HG03439 (cell line): ENCODE measurements around the gene LRP1B.
"Not testable (repeated sequence)": the region's sequence is repeated elsewhere in the genome, so short reads cannot be mapped to it uniquely, and the experiment has no call there.

Source experiments
- ATAC-seq: cut with Tn5 transposase; IDR thresholded peaks from one replicate; pipeline ENCODE4 v1.9.1; 2021; ENCODE audit warnings: mild to moderate bottlenecking, moderate library complexity; ENCODE audit not compliant: unreplicated experiment

LRP1B gene

GRCh38 chr2:140344838-140345237, 1786.0 kb downstream of the LRP1B start:
- ATAC-seq = no peak

GRCh38 chr2:140344266-140344665, 1786.5 kb downstream of the LRP1B start:
- ATAC-seq = not testable (repeated sequence)

GRCh38 chr2:140338795-140339194, 1792.0 kb downstream of the LRP1B start:
- ATAC-seq = no peak

- ATAC-seq = no peak
Measured at GRCh38 chr2:140337061-140337460, 1793.8 kb downstream of the LRP1B start.

GRCh38 chr2:140316345-140316744, 1814.5 kb downstream of the LRP1B start:
- no peak for ATAC-seq

- ATAC-seq = no peak
Measured at GRCh38 chr2:140311905-140312304, 1818.9 kb downstream of the LRP1B start.

- ATAC-seq = no peak
Measured at GRCh38 chr2:140308706-140309105, 1822.1 kb downstream of the LRP1B start.

- no peak for ATAC-seq
Measured at GRCh38 chr2:140307532-140307931, 1823.3 kb downstream of the LRP1B start.

GRCh38 chr2:140295767-140296166, 1835.0 kb downstream of the LRP1B start:
- no peak for ATAC-seq

- ATAC-seq = no peak
Measured at GRCh38 chr2:140288726-140289125, 1842.1 kb downstream of the LRP1B start.

GRCh38 chr2:140288213-140288612, 1842.6 kb downstream of the LRP1B start:
- ATAC-seq = no peak

- ATAC-seq = no peak
Measured at GRCh38 chr2:140286377-140286776, 1844.4 kb downstream of the LRP1B start.

- ATAC-seq = not testable (repeated sequence)
Measured at GRCh38 chr2:140277344-140277743, 1853.5 kb downstream of the LRP1B start.

- no peak for ATAC-seq
Measured at GRCh38 chr2:140276661-140277060, 1854.2 kb downstream of the LRP1B start.

- ATAC-seq = no peak
Measured at GRCh38 chr2:140275427-140275826, 1855.4 kb downstream of the LRP1B start.

- no peak for ATAC-seq
Measured at GRCh38 chr2:140274891-140275290, 1855.9 kb downstream of the LRP1B start.

GRCh38 chr2:140273958-140274357, 1856.9 kb downstream of the LRP1B start:
- ATAC-seq = no peak

GRCh38 chr2:140273408-140273807, 1857.4 kb downstream of the LRP1B start:
- no peak for ATAC-seq

GRCh38 chr2:140270224-140270623, 1860.6 kb downstream of the LRP1B start:
- ATAC-seq = no peak

- no peak for ATAC-seq
Measured at GRCh38 chr2:140269000-140269399, 1861.8 kb downstream of the LRP1B start.

- no peak for ATAC-seq
Measured at GRCh38 chr2:140262908-140263307, 1867.9 kb downstream of the LRP1B start.

GRCh38 chr2:140257692-140258300, 1873.0 kb downstream of the LRP1B start:
- no peak for ATAC-seq

GRCh38 chr2:140256080-140256479, 1874.7 kb downstream of the LRP1B start:
- ATAC-seq = no peak
